Measurements from ENCODE around the gene ARID4B. TPM values are rescaled to one million over a fixed set of nuclear protein-coding genes. Genes with fewer than 3 reads are reported as not detected.
A peak's percentile ranks its signal among the peaks of the same experiment; 100 is the strongest.

Gene ARID4B
- total RNA-seq, 1 donor: 36.7 TPM

- no peak for DNase-seq (ENCODE audit: low read depth)
- no peak overlapping the region for H3K4me3 ChIP-seq (ENCODE audit: low read depth, low read length)
- TF ChIP-seq, protein P1, sequence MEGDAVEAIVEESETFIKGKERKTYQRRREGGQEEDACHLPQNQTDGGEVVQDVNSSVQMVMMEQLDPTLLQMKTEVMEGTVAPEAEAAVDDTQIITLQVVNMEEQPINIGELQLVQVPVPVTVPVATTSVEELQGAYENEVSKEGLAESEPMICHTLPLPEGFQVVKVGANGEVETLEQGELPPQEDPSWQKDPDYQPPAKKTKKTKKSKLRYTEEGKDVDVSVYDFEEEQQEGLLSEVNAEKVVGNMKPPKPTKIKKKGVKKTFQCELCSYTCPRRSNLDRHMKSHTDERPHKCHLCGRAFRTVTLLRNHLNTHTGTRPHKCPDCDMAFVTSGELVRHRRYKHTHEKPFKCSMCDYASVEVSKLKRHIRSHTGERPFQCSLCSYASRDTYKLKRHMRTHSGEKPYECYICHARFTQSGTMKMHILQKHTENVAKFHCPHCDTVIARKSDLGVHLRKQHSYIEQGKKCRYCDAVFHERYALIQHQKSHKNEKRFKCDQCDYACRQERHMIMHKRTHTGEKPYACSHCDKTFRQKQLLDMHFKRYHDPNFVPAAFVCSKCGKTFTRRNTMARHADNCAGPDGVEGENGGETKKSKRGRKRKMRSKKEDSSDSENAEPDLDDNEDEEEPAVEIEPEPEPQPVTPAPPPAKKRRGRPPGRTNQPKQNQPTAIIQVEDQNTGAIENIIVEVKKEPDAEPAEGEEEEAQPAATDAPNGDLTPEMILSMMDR (IDR thresholded peaks at IDR 0.05; ENCODE audit: insufficient read depth, low read length): no peak
These were observed 31.2 kb downstream of the ARID4B start for GRCh38 chr1:235296729-235297128.

DNA sequence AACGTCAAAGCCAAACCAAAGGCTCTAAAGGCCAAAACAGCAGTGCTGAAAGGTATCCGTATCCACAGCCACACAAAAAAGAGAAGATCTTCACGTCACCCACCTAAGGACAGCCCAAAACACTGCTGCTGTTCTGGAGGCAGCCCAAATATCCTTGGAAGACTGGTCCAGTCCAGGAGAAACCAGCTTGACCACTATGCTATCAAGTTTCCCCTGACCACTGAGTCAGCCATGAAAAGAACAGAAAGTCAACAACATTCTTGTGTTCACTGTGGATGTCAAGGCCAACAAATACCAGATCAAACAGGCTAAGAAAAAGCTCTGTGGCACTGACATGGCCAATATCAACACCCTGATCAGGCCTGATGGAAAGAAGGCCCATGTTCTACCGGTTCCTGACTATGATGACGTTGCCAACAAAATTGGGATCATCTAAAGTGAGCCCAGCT is 32.1 kb downstream of the ARID4B start:
- no peak overlapping the region for H3K4me3 ChIP-seq (ENCODE audit: low read depth, low read length)
- TF ChIP-seq, protein P1 (IDR thresholded peaks at IDR 0.05; ENCODE audit: insufficient read depth, low read length): no peak
- peak; percentile 46 for DNase-seq (ENCODE audit: low read depth)

GRCh38 chr1:235293322-235293942 is 34.5 kb downstream of the ARID4B start:
- TF ChIP-seq, protein P1 (IDR thresholded peaks at IDR 0.05; ENCODE audit: insufficient read depth, low read length): no peak
- no peak for DNase-seq (ENCODE audit: low read depth)
- no peak overlapping the region for H3K4me3 ChIP-seq (ENCODE audit: low read depth, low read length)

DNA sequence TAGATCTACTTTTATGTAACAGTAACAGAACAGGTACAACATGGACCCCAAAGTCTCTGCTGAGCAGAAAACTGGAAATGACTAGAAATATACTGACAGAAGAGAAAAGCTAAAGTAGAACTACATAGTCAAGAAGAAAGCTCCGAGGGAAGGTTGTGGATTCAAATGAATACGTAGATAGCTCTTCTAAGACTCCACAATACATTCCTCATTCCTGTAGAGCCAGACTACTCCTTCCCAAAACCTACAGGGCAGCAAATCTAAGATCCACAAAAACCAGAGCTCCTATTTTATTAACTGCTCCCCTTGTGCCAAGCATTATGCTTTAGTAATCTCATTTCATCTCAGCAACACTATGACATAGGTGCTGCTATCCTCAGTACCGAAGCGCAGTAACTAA is 35.2 kb downstream of the ARID4B start:
- DNase-seq (ENCODE audit: low read depth): no peak
- TF ChIP-seq, protein P1 (IDR thresholded peaks at IDR 0.05; ENCODE audit: insufficient read depth, low read length): no peak
- no peak overlapping the region for H3K4me3 ChIP-seq (ENCODE audit: low read depth, low read length)

GRCh38 chr1:235291599-235292091 is 36.3 kb downstream of the ARID4B start:
- no peak for DNase-seq (ENCODE audit: low read depth)
- TF ChIP-seq, protein P1 (IDR thresholded peaks at IDR 0.05; ENCODE audit: insufficient read depth, low read length): no peak

DNA sequence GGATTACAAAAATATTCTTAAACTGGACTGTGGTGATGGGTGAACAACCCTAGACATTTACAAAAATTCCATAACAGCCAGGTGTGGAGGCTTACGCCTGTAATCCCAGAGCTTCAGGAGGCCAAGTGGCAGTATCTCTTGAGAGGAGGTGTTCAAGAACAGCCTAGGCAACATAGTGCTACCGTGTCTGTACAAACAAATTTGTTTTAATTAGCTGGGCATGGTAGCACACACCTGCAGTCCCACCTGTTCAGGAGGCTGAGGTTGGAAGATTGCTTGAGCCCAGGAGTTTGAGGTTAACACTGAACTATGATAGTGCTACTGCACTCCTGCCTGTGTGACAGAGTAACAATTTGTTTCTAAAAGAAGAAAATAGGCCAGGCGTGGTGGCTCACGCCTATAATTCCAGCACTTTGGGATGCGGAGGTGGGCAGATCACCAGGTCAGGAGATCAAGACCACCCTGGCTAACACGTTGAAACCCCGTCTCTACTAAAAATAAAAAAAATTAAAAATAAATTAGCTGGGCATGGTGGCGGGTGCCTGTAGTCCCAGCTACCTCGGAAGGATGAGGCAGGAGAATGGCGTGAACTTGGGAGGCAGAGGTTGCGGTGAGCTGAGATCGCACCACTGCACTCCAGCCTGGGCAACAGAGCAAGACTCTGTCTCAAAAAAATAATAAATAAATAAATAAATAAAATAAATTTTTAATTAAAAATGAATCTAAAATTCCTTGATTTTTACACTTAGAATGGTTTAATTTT is 37.1 kb downstream of the ARID4B start:
- TF ChIP-seq, protein P1 (IDR thresholded peaks at IDR 0.05; ENCODE audit: insufficient read depth, low read length): no peak
- no peak overlapping the region for H3K4me3 ChIP-seq (ENCODE audit: low read depth, low read length)
- no peak for DNase-seq (ENCODE audit: low read depth)

More at GRCh38 chr1:235291599-235292091, 36.3 kb downstream of the ARID4B start:
- H3K4me3 ChIP-seq (ENCODE audit: low read depth, low read length): no peak overlapping the region
